DMS114 treated with DMSO at 0.1 percent for 48 hours (cell line): ENCODE data around the gene MAGEA8.
"Not testable (repeated sequence)": the region's sequence is repeated elsewhere in the genome, so short reads cannot be mapped to it uniquely, and the experiment has no call there.

Experiments used
- DNase-seq: peaks from one replicate; lab custom pipeline; 2025; ENCODE audit not compliant: unreplicated experiment; lab: John Stamatoyannopoulos, UW

The MAGEA8 gene, protein sequence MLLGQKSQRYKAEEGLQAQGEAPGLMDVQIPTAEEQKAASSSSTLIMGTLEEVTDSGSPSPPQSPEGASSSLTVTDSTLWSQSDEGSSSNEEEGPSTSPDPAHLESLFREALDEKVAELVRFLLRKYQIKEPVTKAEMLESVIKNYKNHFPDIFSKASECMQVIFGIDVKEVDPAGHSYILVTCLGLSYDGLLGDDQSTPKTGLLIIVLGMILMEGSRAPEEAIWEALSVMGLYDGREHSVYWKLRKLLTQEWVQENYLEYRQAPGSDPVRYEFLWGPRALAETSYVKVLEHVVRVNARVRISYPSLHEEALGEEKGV

DNA sequence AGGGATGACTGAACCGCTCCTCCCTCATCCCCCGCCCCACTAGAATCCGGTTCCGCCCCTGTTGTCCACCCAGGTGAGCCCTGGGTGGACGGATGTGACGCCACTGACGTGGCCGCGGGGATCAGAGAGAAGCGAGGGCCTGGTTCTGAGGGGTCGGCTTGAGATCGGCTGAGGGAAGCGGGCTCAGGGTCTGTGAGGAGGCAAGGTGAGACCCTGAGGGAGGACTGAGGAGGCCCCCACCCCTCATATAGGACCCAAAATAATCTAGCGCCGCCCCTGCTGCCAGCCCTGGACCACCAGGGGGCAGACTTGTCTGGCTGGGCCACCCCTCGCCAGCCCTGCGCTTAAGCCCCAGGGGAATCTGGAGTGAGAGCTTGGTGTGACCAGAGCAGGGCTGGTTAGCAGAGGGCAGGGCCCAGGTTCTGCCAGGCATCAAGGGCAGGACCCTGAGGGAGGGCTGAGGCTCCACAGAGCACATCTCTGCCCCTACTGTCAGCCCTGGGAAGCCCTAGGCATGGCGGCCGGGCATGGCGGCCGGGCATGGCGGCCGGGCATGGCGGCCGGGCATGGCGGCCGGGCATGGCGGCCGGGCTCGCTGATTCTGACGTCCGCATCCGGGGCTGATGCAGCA, at the start of gene MAGEA8:
Gene MAGEA8 (plus strand): TSS at position 103 of the 631 bp plus-strand sequence. CDS start 3,090 bp downstream, outside the sequence.
- DNase-seq = no peak

DNA sequence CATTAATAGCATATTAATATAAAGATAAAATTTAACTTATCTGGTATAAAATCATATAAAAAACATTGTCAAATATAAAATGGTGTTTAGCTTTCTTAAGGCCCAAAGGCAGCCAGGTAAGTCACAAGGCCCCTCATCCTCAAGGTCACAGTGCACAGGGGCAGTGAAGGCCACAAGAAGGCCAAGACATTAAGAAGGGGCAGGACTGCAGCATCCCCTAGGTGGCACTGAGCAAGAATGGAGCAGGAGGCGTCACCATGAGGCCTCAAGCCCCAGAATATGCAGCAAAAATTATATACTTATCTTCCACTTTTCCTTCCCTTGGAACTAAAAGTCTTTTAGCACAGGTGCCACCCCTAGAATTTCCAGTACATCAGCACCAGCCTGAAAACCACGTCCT, 49.5 kb upstream of the MAGEA8 start:
- no peak for DNase-seq

DNA sequence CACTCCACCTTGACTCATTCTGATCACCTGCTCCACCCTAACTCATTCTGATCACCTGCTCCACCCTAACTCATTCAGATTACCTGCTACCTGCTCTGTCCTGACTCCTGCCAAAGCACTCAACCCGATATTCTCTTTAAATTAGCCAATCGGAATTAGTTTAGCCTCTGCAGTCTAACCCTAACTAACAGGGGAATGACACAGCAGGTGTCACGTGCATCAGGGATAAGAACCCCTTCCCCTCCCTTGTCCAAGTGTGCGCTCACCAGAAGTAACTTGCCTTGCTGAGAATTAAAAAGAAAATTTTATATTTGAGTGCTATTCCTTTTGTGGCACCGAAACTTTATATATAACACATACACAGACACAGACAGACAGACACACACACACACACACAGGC, 44.3 kb upstream of the MAGEA8 start:
- DNase-seq = not testable (repeated sequence)

DNA sequence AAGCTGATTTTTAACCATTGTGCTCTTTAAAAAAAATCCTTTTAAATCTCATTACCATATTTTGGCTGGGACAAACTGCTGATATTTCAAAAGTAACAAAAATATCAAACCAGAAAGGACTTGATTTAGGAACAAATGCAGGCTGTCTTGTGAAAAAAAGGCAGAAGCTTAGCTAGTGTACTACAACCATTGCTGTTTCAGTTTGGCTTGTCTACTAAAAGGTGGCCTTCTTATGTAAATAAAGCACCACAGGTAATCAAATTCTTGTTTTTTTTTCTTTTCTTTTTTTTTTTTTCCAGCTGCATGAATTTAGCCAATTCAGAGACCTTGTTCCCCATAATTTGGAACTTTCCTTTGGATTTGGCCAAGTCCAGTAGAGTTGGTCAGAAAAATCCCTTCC, 43.8 kb upstream of the MAGEA8 start:
- DNase-seq = no peak

DNA sequence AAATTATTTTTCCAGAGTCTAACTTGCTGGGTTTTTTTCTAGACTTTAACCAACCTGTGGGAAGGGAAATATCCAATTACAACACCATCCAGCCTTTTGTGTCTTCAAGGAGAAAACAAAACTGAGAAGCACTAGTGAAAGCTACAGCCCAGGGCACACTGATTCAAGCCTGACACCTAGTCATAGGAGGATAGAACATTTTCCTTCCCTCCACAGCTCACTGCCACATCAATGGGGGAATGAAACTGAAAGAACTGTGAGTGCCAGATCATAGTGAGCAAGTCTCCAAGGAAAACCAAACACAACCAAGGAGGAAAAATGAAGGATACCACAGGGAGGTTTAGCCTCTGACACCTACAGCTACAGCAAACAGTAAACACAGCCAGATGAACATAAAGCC, 43.3 kb upstream of the MAGEA8 start:
- DNase-seq = no peak

DNA sequence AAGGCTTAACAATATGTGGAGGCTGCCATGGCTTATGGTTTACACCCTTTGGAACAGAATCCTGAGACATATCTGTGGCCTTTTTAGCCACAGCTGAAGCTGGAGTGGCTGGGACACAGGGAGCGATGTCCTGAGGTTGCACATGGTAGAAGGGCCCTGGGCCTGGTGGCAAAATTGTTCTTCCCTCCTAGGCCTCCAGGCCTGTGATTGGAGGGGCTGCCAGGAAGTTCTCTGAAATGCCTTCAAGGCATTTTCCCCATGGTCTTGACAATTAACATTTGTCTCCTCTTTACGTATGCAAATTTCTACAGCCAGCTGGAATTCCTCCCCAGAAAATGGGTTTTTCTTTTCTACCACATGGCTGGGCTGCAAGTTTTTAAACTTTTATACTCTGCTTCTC, 39.1 kb upstream of the MAGEA8 start:
- DNase-seq = no peak

DNA sequence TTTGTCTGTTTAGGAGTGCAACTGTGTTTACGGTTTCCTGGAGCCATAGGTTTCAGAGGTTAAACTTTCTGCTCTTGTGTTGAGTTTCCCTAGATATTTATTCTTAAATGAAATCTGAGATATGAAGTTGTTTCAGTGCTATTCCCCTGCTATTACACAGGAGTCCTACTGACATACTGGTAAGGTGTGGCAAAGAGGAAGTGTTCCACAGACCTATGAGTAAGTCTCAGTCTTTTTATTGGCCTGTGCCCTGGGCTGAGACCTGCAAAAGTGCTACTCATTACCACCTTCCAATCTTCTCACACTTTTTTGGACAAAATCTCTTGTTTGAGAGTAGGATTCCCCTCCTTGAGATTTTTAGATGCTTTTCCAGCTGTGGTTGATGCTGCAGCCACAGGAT, 35.6 kb upstream of the MAGEA8 start:
- DNase-seq = no peak

DNA sequence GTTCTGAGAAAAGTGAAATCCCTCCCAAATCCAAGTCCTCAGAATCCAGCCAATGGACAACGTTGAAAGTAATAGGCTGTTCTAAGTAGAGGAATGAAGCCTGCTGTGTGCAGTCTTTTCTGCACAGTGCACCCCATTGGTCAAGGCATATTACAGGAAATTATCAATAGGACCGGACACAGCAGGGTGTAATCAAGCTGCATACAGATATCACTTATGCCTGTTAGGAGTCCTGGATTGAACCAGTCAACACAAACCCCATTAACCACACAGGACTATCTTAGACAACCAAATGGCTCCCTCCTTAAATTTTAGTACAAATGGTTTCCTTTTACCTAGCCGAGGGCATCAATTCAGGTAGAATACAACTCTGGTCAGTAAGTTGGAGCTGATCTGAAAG, 34.2 kb upstream of the MAGEA8 start:
- no peak for DNase-seq

DNA sequence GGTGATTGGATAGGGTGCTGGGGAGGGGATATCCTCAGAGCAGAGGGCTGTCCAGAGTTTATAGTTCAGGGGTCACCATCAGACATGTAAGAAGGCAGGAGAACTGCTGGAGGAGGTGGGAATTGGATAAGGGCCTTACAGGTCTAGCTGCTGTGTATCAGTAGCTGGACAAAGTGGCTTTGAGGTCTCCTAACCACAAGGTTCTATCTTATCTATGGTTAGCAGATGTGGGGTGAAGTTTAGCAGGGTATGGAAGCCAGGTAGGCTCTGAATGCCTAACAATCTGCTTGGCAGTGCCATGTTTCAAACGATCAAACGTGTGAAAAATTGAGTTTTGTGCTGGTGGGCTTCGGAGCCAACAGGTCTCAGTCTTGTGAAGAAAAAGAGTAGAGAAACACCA, 32.1 kb upstream of the MAGEA8 start:
- no peak for DNase-seq

DNA sequence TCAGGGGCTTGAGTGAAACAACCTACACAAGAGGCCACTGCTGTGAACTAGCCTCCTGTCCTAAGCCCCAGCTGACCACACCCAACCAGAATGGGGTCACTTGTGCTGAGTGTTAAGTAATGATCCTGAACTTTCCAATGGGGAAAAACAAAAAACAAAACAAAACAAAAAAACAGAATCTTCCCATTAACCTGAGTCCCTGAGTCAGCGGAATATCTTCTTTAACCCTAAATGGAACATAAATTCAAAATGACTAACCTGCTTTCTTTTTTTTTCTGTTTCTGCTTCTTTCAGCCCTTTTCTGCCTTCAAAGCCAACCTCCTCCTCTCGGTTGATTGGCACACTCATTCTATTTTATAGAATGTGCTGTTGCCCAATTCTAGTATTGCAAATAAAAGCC, 31.2 kb upstream of the MAGEA8 start:
- no peak for DNase-seq

DNA sequence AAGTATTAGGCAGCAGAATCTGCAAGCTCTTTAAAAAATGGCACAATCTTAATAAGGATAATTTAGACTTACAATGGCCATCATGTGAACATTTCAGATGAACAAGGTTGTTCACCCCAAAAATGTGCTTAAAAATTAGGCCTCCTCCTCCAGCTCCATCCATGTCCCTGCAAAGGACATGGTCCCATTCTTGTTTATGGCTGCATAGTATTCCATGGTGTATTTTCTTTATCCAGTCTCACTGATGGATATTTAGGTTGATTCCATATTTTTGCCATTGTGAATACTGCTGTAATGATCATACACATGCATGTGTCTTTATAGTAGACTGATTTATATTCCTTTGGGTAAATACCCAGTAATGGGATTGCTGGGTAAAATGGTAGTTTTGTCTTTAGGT, 29.1 kb upstream of the MAGEA8 start:
- no peak for DNase-seq

DNA sequence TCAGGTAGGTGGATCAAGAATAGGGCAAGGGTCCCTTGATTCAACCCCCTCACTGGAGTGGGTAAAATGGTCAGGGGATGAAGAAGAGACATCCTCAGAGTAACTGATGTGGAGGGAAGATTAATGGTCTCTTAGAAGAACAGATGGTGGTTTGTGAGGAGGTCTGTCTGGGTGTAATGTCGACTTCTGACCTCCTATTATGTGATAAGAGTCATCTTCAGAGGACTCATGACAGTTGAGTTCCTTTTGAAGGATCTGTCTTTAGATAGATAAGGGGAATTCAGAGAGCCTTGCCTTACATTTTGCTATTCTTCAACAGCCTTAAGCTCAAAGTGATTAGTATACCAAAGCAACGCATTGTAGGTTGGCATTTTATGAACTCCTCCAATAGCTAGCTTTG, 27.1 kb upstream of the MAGEA8 start:
- DNase-seq = no peak

DNA sequence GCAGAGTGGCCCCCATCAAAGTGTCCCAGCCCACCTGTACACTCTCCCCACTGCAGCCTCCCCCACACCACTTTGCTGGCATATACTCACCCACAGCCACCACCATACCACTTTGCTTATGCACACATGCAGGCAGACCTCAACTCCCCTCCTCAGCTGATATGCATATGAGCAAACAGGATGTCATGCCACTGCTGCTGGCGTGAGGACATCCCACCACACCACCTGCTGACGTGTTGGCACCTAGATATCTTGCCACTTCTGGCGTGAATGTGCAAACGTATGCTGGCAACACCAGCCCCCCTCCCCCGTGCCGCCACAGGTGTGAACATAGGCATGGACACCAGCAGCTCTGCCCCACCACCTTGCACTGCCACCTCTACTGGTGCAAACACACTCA, 22.4 kb upstream of the MAGEA8 start:
- no peak for DNase-seq

DNA sequence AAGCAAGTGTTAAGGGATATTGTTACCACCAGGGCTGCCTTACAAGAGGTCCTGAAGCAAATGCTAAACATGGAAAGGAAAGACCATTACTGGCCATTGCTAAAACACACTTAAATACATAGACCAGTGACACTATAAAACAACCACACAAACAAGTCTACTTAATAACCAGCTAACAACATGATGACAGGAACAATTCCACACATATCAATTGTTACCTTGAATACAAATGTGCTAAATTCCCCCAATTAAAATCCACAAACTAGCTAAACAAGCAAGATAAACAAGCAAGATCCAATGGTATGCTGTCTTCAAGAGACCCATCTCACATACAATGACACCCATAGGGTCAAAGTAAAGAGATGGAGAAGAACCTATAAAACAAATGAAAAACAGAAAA, 20.5 kb upstream of the MAGEA8 start:
- no peak for DNase-seq

DNA sequence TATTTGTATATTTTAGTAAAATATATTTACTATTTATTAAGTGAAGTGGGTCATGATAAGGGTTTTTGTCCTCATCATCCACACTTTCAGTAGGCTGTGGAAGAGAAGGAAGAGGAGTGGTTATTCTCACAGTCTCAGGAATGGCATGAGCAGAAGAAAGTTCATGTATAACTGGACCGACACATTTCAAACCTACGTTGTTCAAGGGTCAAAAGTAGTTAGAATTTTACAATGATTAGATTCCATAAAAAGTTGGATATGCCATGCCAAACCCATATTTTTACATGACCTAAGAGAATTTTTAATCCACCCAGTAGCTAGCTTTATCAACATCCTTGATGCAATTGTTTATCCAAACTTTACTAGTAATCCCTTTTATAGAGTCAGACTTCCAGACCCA, 15.6 kb upstream of the MAGEA8 start:
- no peak for DNase-seq

DNA sequence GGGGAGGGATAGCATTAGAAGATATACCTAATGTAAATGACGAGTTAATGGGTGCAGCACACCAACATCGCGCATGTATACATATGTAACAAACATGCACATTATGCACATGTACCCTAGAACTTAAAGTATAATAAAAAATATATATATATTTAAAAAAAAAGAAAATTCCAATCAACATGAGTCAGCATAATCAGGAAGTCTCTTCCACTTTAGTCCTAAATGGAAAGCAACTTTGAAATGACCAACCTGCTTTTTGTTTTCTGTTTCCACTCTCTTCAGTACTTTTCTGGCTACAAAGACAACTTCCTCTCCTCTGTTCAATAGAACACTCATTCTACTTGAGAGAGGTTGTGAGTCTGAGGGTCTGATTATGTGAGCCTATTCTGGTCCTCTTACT, 13.5 kb upstream of the MAGEA8 start:
- no peak for DNase-seq

DNA sequence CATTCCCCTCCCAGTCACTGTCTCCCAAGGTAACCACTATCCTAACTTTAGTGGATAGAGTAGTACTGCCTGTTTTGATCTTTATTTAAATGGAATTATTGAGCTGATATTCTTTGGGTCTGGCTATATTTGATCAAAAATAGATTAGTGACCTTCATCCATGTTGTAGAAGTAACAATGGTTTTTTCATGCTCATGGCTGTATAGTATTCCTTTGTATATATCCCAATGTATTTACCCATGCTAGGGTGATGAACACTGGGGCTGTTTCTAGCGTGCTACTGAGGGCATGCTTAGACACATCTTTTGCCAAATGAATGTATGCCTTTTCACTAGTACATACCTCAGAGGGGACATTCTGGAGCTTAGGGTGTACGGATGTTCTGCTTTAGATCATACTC, 10.1 kb upstream of the MAGEA8 start:
- DNase-seq = no peak

DNA sequence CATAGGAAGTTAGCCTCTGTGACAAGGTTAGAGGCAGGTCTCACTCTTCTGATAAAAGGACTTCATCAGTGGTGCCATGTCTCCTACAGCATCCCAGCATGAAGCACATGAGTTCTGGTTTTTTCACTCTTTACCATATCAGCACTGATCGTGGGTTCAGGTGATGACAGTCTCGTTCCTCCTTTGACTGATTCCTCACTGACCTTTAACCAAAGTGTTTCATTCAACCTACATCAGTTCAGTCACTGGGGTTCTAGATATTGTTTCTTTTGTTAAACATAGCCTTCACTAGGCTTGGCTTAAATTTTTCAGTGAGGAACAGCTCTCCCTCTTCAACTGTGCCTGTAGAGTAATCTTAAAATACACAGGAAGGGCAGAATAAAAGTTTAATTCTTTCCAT, 9.6 kb upstream of the MAGEA8 start:
- DNase-seq = no peak

DNA sequence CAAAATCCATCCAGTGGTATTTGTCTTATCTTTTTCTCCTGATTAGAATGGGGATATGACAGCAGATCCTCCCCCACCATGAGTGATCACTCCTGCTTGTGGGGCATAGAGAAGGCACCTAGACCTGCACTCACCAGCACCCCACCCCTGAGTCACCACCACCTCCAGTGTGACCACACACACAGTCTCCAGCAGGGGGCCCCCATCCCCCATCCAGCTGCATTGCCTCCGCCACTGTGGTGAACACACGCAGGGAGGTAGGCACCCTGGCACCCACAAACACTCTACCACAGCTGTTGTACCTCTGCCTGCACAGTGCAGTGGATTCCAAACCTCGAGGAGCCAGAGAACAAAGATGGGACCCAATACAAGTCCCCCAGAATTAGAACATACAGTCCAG, 9.0 kb upstream of the MAGEA8 start:
- no peak for DNase-seq

DNA sequence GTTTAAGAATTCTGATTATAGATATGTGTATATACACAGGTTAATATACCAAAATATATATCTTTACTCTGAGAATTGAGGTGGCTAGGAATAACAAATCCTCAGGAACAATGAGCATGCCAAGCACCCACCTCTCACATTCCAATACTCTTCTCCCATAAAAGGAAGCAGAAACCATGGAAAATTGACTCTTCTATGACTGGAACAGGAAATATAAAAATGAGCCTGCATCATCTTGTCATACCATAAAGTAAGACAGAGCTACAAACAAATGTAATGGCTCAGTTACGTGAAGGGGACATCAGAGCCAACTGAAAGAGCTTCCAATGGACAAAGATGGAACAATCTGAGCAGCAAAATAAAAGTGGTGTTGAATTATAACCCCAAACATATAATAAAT, 3.8 kb upstream of the MAGEA8 start:
- no peak for DNase-seq

DNA sequence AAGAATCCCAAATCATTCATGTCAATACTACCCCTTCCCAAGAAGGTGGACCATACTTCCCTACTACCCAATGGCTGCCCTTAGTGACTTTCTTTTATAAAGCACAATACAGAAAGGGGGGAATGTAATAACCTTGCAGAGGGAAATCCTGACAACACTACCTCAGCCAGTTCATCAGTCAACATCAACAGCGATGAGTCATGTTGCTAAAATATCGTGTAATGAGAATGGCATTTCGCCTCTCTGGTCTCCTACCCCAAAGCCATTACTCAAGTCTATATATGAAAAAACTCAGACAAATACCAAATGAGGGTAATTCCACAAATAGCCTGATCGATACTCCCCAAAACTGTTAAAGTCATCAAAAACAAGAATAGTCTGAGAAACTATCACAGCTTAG, 3.3 kb upstream of the MAGEA8 start:
- no peak for DNase-seq

DNA sequence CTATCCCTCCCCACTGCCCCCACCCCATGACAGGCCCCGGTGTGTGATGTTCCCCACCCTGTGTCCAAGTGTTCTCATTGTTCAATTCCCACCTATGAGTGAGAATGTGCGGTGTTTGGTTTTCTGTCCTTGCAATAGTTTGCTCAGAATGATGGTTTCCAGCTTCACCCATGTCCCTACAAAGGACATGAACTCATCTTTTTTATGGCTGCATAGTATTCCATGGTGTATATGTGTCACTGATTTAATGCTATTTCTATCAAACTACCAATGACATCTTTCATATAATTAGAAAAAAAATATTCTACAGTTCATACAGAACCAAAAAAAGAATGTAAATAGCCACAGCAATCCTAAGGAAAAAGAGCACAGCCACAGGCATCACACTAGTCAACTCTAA, 9.8 kb downstream of the MAGEA8 start:
- DNase-seq = not testable (repeated sequence)

DNA sequence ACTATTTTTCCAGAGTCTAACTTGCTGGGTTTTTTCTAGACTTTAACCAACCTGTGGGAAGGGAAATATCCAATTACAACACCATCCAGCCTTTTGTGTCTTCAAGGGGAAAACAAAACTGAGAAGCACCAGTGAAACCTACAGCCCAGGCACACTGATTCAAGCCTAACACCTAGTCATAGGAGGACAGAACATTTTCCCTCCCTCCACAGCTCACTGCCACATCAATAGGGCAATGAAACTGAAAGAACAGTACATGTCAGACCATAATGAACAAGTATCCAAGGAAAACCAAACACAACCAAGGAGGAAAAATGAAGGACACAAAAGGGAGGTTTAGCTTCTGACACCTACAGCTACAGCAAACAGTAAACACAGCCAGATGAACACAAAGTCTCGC, 17.6 kb downstream of the MAGEA8 start:
- DNase-seq = no peak
